LNCAP (cell line): ENCODE measurements around the gene FAM174B.

Source experiments
- TF ChIP-seq, protein P1 (sequence below): fragments of 450-650 bp; IDR thresholded peaks from 2 replicates; pipeline ENCODE4 v1.5.1; 2017; ENCODE audit warnings: mild to moderate bottlenecking

Gene FAM174B

DNA sequence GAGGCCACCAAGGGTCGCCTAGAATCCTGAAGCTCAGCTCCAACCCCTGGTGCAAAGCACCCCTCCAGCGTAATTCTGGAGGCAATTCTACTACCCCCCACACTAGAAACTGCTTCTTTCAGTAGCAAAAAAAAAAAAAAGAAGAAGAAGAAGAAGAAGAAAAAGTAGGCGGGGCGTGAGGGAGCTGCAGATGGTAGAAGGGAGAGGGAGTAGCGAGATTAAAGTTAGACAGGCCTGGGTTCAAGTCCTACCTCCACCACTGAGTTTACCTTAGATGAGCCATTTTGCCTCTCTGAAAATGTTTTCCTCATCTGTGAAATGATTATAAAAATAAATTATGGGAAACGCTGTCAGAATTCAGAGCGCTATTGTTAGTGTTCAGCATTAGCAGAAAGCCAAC is 913 bp downstream of the FAM174B start:
- TF ChIP-seq, protein P1, sequence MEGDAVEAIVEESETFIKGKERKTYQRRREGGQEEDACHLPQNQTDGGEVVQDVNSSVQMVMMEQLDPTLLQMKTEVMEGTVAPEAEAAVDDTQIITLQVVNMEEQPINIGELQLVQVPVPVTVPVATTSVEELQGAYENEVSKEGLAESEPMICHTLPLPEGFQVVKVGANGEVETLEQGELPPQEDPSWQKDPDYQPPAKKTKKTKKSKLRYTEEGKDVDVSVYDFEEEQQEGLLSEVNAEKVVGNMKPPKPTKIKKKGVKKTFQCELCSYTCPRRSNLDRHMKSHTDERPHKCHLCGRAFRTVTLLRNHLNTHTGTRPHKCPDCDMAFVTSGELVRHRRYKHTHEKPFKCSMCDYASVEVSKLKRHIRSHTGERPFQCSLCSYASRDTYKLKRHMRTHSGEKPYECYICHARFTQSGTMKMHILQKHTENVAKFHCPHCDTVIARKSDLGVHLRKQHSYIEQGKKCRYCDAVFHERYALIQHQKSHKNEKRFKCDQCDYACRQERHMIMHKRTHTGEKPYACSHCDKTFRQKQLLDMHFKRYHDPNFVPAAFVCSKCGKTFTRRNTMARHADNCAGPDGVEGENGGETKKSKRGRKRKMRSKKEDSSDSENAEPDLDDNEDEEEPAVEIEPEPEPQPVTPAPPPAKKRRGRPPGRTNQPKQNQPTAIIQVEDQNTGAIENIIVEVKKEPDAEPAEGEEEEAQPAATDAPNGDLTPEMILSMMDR: no peak

DNA sequence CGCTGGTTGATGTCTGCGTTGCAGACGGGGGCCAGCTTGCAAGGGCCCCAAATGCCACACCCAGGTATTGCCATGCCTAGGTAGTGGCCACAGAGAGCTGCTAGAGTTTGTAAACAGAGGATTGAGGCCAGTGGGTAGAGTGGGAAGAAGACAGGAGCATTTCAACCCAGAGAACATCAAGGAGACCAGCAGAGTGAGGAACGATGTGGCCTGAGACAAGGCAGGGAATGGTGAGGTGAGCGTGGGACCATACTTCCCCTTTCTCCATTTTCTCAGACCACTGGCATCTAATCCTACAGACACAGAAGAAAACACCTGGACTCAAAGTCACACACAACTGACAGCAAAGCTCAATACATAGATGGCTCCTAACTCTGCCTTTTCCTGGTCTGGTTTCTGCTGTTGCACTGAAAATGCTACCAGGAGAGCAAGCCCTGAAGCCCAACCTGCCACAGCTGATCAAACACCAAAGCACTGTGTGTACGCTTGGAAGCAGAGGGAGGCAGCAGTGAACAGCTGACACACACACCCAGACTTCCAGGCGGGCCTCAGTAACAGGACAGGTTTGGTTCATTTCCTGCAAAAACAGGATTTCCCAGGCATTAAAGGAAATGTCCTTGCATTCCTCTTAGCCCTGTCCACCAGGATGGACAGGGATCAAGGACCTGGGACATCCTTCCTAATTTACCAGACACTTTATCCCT is 1.6 kb downstream of the FAM174B start:
- TF ChIP-seq, protein P1: peak; percentile 28; the same call in 1 of the 2 replicates

DNA sequence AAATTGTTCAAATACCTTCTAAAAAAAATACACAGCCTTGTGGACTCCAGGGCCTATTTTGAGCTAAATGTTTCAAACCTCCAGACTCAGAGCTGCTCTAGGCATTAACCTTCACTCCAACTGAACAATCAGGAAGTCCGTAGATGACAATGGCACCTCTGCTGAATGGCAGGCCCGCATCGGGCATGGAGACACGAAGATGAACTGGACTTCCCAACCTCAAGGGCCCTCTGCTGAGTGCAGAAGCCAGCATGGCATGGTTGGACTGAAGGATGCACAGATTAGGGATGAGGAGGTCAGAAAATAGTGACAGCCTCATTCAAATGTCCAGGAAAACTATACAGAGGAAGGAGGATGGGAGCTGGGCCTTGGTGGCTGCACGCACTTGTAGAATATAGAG is 2.2 kb downstream of the FAM174B start:
- TF ChIP-seq, protein P1: no peak

DNA sequence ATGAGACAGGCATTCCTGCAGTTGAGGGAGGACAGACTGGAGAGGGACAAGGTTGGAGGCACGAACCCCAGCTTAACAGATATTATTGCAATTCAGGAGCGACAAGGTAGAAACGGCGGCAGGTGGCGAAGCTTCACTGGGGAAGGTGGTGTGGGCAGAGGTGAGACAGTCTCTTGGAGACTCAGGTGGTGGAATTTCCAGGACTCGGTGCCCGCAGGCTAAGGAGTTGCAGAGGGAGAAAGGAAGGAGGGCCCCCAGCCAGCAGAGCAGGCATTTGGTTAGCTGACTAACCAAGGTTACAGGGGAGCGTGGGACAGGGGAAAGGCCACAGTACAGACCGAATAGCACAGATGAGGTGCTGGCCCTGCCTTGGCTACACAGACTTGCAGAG is 3.0 kb downstream of the FAM174B start:
- TF ChIP-seq, protein P1: no peak

DNA sequence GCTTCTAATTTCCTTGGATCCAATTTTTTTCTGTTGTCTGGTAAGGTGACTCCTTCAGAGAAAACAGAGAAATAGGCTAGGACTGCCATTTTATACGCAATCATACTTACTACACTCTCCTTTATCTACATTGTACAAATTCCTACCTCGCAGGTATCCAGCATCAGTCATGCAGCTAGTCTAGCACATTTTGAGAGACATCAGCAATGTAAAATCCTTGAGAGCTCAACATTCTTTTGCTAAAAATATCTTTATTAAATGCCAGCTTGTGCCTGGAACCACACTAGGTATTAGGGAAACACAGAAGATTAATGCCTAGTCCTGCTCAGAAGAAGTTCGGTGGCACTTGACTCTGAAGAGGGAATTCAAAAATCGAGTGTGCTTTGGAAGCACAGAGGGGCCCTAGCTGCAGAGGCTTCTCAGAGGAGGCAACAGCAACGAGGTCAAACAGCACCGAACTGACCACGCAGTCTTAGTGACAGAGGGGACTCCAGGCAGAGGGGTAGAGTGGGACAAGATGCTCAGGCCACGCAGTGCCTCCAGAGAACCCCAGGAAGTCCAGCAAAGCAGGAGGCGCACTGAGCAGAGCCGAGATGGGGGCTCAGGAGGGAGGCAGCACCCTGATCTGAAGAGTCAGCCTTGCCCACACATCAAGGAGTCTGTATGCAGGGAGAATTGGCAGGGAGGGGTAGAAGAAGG is 3.5 kb downstream of the FAM174B start:
- TF ChIP-seq, protein P1: no peak

DNA sequence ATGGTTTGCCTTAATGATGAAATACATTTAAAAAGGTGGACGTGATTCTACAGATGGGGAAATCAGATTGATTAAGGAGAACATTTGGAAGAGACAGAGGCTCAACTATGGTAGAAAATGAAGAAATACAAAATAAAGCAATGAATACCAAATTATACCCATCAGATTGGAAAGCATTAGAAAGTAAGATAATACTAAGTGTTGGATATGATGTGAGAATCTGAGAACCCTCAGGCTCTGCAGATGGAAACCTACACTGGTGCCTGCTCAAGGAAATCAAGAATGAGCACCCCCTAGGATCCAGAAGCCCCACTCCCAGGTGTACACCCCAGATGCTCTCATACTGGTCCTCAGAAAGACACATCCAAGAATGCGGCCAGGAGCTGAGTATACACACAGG is 4.6 kb downstream of the FAM174B start:
- TF ChIP-seq, protein P1: no peak

DNA sequence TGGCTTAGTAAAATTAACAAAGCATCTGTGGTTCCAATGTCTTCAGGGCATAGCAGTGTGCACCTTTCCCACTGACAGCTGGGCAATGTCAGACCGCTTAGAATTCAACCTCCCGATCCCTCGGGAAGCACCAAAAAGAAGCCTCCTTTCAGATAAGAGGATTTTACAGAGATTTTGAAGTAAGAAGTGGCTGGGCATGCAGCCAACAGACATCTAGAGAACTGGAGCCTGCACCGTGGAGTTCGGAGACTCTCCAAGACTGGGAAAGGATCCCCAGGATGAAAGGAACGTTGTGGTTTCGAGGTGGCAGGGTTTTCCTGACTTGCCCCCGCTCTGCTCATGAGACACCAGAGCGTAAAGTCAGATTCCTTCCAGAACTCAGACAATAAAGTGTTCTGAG is 5.3 kb downstream of the FAM174B start:
- TF ChIP-seq, protein P1: no peak
